ENCODE results near the gene TMEM231.
"Not testable (repeated sequence)": the region's sequence is repeated elsewhere in the genome, so short reads cannot be mapped to it uniquely, and the experiment has no call there.

Gene TMEM231

DNA sequence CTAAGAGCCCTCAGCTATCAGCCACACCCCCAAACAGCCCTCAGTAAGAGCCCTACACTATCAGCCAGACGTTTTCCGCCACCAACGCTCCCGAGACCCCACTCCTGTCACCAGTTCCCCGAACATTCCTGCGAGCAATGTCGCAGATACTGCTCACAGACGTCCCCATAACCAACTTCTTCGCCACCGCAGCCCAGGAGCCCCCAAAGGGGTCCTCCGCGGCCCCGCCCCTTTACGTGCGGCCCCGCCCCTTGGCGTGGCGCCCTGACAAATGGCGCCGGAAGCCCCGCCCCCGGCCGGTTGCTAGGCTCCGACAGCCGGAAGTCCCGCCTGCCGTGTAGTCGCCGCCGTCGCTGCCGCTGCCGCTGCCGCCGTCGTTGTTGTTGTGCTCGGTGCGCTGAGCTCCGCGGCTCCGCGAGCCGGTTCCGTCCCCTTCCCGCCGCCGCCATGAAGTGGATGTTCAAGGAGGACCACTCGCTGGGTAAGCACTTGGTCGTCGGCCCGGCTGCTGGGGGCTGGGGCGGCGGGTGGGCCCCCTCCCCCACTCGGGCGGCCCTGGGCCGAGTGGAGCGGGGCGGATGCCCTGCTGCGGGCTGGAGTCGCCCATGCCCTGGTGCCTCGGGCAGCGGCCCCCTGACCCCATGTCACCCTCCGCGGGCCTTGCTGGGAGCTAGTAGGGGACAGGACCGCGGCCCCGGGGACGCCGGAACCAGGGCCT is 10.1 kb upstream of the TMEM231 start, which contains the start of gene GABARAPL2:
Gene GABARAPL2 (plus strand): TSS at position 340 of the 718 bp plus-strand sequence. CDS start 108 bp downstream, at position 448.
- peak; percentile 68 for DNase-seq

DNA sequence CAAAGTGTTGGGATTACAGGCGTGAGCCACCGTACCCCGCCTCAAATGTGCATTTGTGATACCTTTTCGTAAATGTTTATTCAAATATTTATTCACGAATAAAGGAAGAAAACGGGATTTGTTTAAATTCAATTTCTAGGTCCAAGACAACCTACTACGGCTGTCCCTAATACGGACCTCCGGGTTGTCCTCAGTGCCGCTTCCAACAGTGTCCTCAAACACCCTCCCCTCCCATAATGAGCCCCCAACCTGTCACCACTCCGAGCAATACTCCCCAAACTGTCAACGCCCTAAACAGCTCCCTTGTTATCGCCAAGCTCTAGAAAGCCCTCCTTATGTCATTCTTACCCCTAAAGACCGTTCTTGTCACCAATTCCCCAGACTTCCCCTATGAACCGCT is 9.6 kb upstream of the TMEM231 start:
- no peak for DNase-seq

DNA sequence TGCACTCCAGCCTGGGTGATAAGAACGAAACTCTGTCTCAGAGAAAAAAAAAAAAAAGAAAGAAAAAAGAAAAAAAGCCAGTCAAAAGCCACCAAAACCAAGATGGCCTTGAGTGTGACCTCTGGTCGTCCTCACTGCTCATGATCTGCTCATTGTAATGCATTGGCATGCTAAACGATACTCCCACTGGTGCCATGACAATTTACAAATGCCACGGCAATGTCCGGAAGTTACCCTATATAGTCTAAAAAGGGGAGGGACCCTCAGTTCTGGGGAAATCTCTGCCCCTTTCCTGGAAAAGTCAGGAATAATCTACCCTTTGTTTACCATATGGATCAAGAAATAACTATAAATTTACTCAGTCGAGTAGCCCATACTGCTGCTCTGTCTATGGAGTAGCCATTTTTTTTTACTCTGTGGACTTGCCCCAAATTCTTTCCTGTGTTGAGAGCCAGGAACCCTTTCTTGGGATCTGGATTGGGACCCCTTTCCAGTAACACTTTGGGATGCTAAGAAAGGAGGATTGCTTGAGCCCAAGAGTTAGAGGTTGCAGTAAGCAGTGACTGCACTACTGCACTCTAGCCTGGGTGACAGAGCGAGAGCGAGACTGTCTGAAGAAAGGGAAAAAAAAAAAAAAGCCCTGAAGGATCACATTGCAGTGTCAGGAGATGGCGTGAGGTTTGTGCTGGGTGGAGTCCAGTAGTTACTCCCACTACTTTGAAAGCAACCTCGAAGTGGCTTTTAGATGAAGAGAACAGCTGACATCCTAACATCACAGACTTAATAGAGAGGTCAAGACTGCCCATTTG is 3.7 kb upstream of the TMEM231 start:
- no peak for DNase-seq

DNA sequence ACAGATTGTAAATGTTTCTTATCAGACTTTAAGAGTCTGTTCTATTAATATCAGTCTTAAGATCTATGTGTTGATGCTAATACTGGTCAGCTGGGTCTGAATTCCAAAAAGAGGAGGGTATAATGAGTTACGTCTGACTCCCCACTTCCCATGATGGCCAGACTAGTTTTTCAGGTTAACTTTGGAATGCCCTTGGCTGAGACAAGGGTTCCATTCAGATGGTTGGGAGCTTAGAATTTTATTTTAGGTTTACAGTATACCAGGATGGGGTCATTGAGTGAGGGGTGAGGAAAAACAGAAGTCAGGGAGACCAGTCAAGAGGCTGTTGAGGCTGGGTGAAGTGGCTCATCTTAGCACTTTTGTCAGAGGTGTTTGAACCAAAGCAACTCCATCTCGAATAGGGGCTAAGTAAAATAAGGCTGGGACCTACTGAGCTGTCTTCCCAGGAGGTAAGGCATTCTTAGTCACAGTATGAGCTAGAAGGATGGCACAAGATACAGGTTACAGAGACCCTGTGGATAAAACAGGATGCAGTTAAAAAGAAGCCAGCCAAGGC is 2.9 kb upstream of the TMEM231 start:
- DNase-seq = no peak

DNA sequence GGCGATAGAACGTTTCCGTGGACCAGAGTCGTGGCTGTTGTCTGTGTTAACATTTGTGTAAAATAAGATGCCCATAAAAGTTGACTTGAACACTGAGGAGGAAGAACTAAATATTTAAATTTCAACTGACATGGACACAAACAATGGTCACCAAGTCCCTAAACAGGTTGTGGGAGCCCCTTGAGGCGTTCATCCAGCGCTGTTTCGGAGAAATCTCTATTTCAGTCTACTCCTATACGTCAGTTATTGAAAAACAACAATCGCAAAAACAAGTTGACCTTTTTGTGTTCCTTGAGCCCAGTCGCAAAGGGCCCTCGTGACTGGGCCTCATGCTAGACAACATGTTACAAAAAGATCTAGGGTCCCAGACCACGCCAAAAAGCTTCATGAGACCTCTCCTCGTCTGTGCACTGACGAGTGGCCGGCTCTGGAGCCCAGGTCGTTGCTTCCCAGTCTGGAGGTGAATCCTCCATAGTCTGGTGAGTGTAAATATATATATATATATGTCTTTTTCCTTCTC is 439 bp upstream of the TMEM231 start:
- DNase-seq = no peak

DNA sequence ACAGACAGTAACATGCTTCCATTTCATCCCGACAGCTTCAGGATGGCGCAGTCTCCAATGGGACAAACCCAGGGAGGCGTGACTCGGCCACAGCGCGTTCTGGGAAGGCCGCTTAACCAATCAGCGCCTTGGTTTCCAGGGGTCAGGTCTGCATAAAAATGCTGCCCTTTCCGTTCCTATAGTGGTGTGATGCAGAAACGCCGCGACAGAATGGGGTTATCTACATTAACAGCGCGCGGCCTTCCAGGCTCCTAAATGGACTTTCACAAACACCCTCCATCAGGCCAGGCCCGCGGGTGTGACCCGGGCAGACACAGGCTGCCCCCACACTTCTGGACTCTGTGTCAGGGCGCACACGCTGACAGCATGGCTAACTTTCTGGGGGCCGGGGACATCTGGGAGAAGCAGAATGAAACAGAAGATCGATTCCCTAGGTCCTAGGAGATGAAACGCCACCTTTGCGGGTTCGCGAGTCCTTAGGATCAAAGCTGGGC is 792 bp downstream of the TMEM231 start:
- peak; percentile 40 for DNase-seq

DNA sequence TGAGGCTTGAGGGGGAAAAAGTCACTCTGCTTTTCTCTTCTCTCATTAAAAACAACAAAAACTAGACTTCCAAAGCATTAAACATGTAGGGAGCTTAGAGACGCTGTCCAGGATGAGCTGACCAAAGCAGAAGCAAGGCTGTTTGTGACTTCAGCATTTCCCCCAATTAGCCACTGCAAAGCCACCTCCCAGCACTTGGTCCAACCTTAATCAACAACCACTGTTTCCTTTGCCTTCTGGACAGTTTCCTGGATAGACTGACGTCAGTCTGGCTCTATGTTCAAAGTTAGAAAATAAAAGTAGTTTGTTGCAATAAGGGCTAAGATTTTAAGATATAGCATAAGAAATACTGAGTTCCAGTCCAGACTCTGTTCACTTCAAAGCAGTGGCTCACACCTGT is 3.1 kb downstream of the TMEM231 start:
- DNase-seq = no peak

DNA sequence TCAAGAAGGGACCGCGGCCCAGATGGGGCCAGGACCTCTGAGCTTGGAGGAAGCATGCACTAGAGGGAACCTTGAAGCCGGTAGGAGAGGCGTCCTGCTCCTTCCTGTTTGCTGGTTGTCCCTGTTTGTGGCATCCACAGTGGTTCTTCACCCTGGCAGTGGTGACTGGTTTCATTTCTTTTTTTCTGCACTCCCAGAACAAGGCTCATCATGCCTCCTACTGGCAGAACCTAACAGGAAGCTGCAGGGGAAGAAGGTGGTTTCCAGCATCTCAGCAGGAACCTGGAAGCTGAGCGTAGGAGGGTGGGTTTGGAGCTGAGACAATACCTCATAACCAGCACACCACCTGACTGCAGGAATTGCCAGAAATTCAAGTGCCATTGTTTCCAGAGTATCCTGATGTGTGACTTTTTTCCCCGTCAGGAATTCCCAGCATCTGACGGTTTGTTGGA is 5.8 kb downstream of the TMEM231 start:
- DNase-seq = no peak

DNA sequence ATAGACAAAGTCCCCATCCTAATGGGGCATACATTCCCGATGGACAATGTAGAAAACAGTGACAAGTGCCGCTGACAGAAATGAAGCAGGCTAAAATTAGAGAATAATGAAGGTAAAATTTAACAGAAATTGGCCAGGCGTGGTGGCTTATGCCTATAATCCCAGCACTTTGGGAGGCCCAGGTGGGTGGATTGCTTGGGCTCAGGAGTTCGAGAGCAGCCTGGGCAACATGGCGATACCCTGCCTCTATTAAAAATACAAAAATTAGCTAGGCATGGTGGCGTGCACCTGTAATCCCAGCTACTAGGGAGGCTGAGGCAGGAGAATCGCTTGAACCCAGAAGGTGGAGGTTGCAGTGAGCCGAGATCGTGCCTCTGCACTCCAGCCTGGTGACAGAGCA is 7.6 kb downstream of the TMEM231 start:
- DNase-seq = not testable (repeated sequence)

DNA sequence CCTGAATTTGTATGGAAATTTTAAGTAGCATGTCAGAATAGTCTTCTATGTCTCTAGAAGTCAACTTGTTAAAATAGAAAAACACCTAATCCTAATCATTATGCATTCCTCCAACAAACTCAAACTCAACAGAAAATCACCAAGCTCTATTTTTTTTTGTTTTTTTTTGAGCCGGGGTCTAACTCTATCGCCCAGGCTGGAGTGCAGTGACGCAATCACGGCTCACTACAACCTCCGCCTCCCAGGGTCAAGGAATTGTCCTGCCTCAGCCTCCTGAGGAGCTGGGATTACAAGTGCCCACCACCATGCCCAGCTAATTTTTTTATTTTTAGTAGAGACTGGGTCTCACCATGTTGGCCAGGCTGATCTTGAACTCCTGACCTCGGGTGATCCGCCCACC is 9.8 kb downstream of the TMEM231 start:
- no peak for DNase-seq

DNA sequence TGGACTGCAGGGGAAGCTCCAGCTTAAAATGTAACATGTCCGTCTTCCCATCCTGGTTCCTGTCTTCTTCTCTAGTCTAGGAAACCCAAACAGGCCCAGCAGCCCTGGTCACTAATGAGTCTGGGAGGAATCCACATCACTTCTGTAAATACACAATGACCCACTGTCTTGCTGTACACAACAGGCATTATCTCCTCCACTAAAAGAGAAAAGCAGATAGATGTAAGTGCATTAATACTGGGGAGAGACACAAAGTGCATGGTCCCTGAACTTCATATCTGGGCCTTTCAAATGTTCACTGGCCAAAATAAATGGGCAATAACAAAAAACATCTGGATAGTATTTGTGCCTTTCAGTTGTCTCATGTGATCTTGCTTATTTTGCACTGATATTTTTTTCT is 10.2 kb downstream of the TMEM231 start:
- not testable (repeated sequence) for DNase-seq

DNA sequence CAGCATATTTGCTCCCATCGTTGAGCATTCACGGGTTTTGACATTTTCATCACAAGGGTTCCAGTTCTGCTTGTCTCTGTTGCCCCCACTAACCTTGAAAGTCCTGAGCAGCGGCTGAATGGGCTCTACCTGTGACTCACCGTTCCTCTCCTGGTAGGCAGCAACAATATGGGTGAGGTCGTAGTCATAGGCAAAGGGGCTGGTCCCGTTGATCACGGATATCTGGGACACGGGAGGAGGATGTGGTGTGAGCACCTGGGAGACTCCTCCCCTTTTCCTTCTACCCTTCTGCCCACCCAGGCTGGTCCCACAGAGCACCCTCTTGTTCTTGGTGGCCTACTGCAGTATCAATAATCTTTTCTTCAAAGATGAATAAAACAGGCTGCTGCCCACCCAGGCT is 13.6 kb downstream of the TMEM231 start:
- DNase-seq = not testable (repeated sequence)

DNA sequence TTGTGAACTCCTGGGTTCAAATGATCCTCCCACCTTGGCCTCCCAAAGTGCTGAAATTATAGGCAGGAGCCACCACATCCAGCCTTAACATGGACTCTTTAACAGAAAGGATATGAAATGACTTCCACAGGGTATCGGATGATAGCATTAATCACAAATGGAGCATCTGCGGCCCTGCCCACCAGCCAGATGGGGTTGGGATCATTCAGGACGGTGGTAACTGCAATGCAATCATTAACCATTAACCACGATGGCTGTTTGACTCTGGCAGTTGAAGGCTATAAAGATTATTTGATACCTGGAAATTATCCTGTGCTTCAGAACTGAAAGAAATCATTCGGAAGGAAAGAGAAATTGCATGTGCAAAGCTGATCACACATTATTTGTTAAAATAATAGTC is 14.8 kb downstream of the TMEM231 start:
- no peak for DNase-seq

DNA sequence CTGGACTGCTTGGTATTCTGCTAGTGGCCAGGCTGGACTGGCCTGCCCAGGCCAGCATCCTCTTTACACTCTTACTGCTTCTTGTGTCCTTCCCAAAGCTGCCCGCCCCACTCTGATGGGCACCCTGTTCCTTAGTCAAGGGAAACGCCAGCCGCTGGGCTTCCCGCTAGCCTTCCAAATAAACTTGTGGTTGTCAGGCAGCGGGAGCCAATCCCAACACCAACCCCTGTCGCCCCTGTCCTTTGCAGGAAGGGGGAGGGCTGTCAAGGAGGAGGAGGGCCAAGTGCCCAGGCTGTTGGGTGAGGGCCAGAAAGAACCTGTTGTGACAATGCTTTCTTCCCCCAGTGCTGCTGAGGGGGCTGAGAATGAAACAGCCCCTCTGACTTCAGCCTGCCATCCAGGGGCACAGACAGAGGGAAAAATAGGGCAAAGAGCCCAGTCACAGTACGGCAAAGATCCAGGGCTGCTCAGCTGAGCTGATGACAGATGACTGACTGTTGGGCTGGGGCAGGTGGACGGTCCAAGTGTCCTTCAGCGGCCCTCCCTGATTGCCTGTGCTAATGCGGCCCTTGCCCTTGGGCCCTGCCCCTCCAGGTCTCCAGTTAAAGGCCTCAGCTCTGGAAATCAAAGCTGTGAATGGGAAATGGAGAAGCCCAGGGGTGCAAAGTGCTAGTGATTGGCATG is 17.0 kb downstream of the TMEM231 start:
- DNase-seq = not testable (repeated sequence)

DNA sequence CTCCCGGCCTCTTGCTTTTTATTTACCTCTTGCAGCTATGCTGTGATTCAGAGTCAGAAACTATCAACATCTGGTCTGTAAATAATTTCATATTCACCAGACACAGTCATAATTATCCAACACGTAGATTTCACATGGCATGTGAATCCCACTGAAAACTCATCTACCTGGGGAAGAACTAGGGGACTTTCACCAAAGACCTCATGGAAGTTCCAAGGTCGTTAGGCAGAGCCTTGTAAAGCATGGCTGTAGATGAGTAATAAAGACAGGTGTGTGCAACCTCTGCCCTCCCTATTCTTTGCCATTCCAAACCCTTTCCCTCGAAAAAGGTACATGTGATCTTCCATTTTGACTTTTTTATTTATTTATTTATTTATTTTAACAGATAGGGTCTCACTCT is 18.3 kb downstream of the TMEM231 start:
- no peak for DNase-seq

DNA sequence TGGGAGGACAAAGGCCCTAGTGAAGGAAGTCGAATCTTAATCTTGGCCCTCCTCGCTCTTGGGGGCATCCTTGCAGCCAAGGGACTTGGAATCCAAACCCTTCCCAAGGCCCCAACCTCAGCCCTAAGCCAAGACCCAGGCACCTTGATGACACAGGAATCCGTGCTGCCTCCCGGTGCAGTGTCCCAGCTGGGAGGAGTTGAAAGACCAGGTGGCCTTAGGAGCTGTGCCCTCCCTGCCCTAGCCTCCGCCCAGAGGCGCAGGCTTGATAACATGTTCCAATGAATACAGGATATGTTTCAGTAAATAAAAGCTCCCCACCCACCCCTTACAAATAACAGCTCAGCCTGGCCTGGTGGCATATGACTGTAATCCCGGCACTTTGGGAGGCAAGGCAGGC is 20.2 kb downstream of the TMEM231 start, which contains the start of gene CHST5:
Gene CHST5 (minus strand): TSS at position 208 of the 400 bp plus-strand sequence. CDS start 5,724 bp downstream, outside the sequence.
- DNase-seq = no peak

DNA sequence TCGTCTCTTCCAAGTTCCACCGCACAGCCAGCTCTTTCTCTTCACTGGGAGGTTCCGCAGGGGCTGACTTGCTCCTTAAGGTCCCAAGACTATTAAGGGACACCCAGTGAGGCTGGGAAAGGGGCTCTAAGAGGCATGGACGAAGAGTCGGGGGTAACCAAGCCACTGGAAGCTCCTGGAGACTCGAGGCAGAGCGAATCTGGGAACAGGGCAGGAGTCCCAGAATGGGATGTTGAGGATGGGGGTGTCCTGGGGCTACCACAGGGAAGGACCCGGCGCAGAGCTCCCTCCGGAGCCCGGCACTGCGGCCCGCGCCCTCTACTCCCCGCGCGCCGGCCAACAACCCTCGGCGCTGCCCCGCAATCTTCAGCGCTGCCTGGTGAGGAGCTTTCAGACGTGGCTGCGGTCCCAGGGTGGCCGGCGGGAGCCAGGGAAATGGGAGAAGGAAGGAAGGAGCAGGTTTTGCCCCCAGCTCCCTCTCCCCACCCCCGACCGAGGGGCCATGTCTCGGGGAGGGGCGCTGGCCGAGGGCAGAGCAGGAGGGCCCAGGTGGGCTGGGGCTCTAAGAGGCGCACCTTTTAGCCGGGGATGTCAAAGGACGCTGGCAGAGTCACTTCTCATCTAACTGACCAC is 20.7 kb downstream of the TMEM231 start:
- no peak for DNase-seq

DNA sequence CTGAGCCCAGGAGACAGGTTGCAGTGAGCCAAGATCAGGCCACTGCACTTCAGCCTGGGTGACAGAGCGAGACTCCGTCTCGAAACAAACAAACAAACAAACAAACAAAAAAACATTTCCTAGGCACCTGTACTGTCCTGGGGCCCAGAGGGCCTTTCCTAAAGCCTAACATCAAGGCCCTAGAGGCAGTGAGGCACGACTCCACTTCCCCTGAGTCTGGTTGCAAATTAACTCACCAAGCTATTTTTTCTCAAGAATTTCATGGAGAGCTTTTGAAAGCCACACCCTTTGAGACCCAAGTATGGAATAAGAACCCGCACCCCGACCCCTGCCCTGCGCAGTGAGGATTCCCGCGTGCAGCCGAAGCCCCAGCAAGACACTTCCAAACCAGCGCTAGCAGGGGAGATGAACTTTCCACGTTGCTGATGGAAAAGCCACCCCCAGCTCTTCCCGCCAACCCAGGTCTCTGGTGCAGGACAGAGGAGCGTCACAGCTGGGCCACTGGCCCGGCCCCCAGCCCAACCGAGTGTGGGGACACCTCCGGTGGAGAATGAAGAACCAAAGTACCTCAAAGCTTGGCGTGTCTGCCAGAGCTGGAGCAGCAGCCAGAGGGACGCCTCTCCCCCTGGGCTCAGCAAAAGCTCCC is 21.4 kb downstream of the TMEM231 start:
- DNase-seq = no peak

DNA sequence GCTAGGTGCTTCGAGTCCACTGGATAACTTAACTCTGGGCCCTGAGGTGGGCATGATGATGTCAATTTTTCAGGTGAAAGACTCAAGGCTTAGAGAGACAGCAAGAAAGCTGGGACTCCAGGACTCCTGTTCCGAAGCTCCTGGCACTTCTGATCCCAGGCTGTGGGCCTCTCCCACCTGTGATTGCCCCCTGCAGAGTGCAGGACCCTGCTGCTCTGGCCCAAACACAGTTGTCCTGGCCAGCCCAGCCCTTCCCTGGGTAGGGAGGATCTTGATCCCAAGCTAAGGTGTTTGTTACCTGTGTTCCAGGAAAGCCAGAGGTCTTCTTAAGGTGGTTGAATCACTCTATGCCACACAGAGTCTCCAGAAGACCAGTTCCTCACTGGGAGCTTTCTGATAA is 23.3 kb downstream of the TMEM231 start:
- DNase-seq = no peak

DNA sequence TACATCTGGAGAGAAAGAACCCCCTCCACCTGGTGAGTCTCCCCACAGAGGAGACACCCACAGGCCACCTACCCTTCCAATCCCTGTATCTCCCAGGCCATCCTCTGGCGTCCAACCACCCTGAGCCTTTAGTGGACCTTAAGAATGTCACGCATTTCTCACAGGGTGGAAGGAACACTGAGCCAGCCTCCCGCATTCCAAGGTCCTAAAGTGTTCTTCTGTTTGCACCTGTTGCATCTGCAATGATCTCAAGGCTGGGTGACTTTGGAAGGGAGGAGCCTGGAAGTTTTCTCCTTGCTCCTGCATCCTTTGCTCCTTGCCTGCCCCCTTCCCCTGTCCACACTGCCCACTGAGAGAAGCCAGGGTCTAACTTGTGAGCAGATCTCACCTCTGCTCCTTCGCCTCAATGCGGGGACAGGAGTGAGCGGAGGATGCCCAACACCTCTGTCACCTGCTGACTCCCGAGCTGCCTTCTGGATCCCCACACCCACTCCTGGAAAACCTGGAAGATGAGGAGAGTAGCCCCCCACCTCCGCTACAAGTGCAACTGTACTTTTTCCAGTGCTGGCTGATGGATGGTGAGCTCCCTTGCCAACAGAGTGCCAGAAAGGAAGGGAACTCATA is 23.8 kb downstream of the TMEM231 start:
- DNase-seq = no peak

DNA sequence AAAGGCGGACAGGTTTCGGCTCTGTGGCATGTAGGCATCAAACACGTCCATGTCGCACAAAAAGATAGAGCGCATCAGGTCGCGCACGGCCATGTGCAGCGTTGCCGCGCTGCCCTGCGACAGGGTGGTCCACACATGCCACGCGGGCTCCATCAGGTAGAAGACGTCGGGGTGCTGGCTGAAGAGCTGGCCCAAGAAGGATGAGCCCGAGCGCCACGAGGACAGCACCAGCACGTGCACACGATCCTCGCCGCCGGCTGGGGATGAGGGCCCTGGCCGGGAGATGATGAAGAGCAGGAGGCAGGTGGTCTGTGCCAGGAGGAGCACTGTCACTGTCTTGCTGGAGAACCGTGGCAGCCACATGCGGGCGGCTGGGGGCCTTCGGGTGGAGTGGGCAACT is 26.1 kb downstream of the TMEM231 start:
- no peak for DNase-seq
